Measurements from ENCODE around the gene PTPRG.

The PTPRG gene

GRCh38 chr3:62226601-62227339, 665.4 kb downstream of the PTPRG start:
- DNase-seq, result no peak

GRCh38 chr3:62228467-62228866, 667.1 kb downstream of the PTPRG start:
- no peak for DNase-seq

GRCh38 chr3:62229211-62229610, 667.8 kb downstream of the PTPRG start:
- DNase-seq, result no peak

- no peak for DNase-seq
These were observed 668.5 kb downstream of the PTPRG start for GRCh38 chr3:62229908-62230307.

GRCh38 chr3:62233065-62233464, 671.7 kb downstream of the PTPRG start:
- DNase-seq, result no peak

- no peak for DNase-seq
These were observed 674.6 kb downstream of the PTPRG start for GRCh38 chr3:62236016-62236415.

GRCh38 chr3:62237286-62237948, 676.0 kb downstream of the PTPRG start:
- DNase-seq, result no peak

GRCh38 chr3:62238003-62238402, 676.6 kb downstream of the PTPRG start:
- DNase-seq, result no peak

GRCh38 chr3:62238431-62238830, 677.1 kb downstream of the PTPRG start:
- DNase-seq, result no peak

- DNase-seq, result no peak
These were observed 679.9 kb downstream of the PTPRG start for GRCh38 chr3:62241279-62241678.

- DNase-seq, result no peak
These were observed 681.6 kb downstream of the PTPRG start for GRCh38 chr3:62242831-62243509.

GRCh38 chr3:62246094-62246493, 684.7 kb downstream of the PTPRG start:
- DNase-seq, result no peak

- no peak for DNase-seq
These were observed 685.6 kb downstream of the PTPRG start for GRCh38 chr3:62246985-62247384.

GRCh38 chr3:62248734-62249483, 687.5 kb downstream of the PTPRG start:
- DNase-seq, result no peak

- no peak for DNase-seq
These were observed 688.1 kb downstream of the PTPRG start for GRCh38 chr3:62249484-62249776.

GRCh38 chr3:62249855-62250543, 688.6 kb downstream of the PTPRG start:
- no peak for DNase-seq

- no peak for DNase-seq
These were observed 691.2 kb downstream of the PTPRG start for GRCh38 chr3:62252438-62253157.

GRCh38 chr3:62253971-62254370, 692.6 kb downstream of the PTPRG start:
- no peak for DNase-seq

GRCh38 chr3:62255758-62256157, 694.4 kb downstream of the PTPRG start:
- no peak for DNase-seq

- DNase-seq, result no peak
These were observed 698.6 kb downstream of the PTPRG start for GRCh38 chr3:62259924-62260323.

- no peak for DNase-seq
These were observed 699.3 kb downstream of the PTPRG start for GRCh38 chr3:62260655-62261054.

- DNase-seq, result no peak
These were observed 699.8 kb downstream of the PTPRG start for GRCh38 chr3:62261121-62261520.
